Measurements from ENCODE around the gene ERICH6B. TPM values are rescaled to one million over a fixed set of nuclear protein-coding genes. Genes with fewer than 3 reads are reported as not detected.

The ERICH6B gene
- total RNA-seq, 4 donors from 2014 or later = not detected

DNA sequence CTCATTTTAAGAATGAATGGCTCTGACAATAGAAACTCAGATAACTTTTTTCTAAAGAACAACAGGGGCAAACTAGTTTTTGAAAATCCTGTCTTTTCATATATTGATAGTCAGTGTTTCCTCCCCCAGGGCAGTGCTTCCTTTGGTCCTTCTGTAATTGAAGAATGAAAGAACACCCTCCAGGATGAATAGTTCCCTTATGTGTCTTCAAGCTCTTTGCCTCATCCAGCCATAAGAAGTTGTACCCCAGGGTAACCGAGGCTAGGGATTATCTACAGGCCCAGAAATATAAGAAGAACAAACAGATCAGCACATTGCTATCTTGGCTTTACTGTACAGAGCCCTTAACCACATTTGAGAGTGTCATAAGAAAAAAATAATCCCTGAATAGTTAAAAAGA lies 12.1 kb upstream of the ERICH6B start:
- Histone ChIP-seq H3K27me3 (peaks cover 0 to 2% of the 10 kb centered on the region in 2 donors), H3K36me3 (no peaks in the 10 kb centered on the region), H3K4me1 (no peaks in the 10 kb centered on the region), H3K4me3 (no peak overlapping the region), H3K27ac (no peak overlapping the region), H3K9me3 (no peaks in the 10 kb centered on the region)
- no peak for DNase-seq (ENCODE audit: low spot score in 2 of 2)
- TF ChIP-seq EP300 (IDR thresholded peaks at IDR 0.05) (no peak), CTCF (IDR thresholded peaks at IDR 0.05) (no peak), POLR2A (IDR thresholded peaks at IDR 0.05) (no peak)
- WGBS, 2 donors = 26 to 43% methylated on average over 1 of the region's 1 CpG

DNA sequence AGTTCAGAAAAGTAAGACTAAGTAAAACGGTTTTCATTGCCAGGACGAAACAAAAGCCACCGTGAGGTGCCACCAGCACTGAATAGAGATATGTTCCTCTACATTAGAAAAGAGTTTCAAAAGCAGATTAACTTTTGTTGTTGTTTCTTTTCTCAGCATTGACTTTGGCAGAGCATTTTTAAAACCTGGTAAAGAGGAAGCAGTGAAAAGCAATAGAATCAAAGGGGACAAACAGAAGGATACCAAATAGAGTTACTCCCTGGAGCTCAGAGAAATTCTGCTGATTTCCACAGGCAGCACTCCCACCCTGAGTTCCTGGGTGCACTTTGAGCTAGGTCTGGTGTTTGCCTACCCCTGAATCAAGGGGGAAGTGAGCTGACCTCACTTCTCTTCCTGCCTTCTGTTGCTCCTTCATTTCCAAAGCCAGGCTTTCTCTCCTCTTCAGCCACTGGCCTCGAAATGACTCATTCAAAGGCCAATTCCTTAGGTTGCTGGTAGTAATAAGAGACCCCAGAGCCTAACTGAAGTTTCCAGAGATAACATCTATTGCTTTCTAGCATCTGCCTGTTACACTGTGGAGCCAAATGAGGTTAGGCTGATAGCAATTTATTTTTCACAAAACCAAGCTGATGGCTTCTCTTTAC lies 11.3 kb upstream of the ERICH6B start:
- TF ChIP-seq POLR2A (IDR thresholded peaks at IDR 0.05) (no peak), CTCF (IDR thresholded peaks at IDR 0.05) (no peak), EP300 (IDR thresholded peaks at IDR 0.05) (no peak)
- Histone ChIP-seq H3K4me3 (no peak overlapping the region), H3K36me3 (no peaks in the 10 kb centered on the region), H3K4me1 (no peaks in the 10 kb centered on the region), H3K9me3 (no peaks in the 10 kb centered on the region), H3K27me3 (peaks cover 0 to 10% of the 10 kb centered on the region in 2 donors), H3K27ac (no peak overlapping the region)
- WGBS, 2 donors = 47 to 49% methylated on average over 4 of the region's 4 CpGs
- no peak for DNase-seq (ENCODE audit: low spot score in 2 of 2)

DNA sequence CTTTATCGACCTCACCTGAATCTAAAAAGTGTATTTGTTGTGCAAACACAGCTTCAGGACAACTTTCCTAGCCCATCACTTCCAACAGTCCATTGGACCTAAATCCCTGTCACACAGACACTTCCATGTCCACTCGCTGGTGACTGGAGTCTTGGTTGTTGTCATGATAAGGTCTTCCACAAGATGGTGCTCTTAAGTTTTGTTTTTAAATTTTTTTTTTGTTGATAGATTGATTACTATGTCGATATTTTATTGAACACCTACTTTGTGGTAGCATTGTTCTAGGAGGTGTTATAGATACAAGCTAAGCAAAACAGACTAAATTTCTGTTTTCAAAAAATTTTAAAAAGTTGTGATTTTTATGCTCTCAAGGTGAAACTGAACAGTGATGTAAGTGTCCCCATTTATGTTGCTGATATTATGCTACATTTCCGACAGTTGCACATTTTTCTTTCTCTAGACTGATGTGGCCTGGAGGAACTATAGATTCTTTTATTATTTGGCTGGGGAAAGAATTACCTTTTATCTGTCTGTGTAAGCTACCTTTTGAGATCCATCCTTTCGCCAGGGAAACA lies 8.1 kb upstream of the ERICH6B start:
- WGBS, 2 donors = 48 to 52% methylated on average over 5 of the region's 5 CpGs
- Histone ChIP-seq H3K27ac (no peak overlapping the region), H3K4me3 (no peak overlapping the region), H3K4me1 (no peaks in the 10 kb centered on the region), H3K27me3 (peaks cover 0 to 15% of the 10 kb centered on the region in 2 donors), H3K9me3 (peaks cover 0 to 12% (median 0%) of the 10 kb centered on the region in 4 donors), H3K36me3 (no peaks in the 10 kb centered on the region)
- no peak for DNase-seq (ENCODE audit: low spot score in 2 of 2)
- TF ChIP-seq POLR2A (IDR thresholded peaks at IDR 0.05) = no peak
- TF ChIP-seq CTCF (IDR thresholded peaks at IDR 0.05) = peak in 1 of 5 experiments; percentile 13

DNA sequence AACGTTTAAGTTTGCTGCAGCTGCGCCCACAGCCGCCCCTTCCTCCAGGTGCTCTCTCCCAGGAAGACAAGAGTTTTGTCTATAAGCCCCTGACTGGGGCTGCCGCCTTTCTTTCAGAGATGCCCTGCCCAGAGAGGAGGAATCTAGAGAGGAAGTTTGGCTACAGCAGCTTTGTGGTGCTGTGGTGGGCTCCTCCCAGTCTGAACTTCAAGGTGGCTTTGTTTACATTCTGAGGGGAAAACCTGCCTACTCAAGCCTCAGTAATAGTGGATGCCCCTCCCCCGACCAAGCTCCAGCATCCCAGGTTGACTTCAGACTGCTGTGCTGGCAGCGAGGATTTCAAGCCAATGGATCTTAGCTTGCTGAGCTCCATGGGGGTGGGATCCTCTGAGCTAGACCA lies 6.4 kb upstream of the ERICH6B start:
- no peak overlapping the region for H3K27ac ChIP-seq

More for the DNA sequence above, 6.4 kb upstream of the ERICH6B start:
- Histone ChIP-seq H3K27me3 (peaks cover 0 to 19% of the 10 kb centered on the region in 2 donors), H3K4me1 (no peaks in the 10 kb centered on the region), H3K9me3 (peaks cover 0 to 12% (median 0%) of the 10 kb centered on the region in 4 donors), H3K4me3 (no peak overlapping the region), H3K36me3 (no peaks in the 10 kb centered on the region)
- 30 to 33% methylated on average over 5 to 6 of the region's 6 CpGs for WGBS, 2 donors
- no peak for TF ChIP-seq POLR2A (IDR thresholded peaks at IDR 0.05)
- no peak for TF ChIP-seq CTCF (IDR thresholded peaks at IDR 0.05)
- no peak for TF ChIP-seq EP300 (IDR thresholded peaks at IDR 0.05)
- no peak for DNase-seq (ENCODE audit: low spot score in 2 of 2)
